GM06990 (cell line): ENCODE data around the gene CACNA1C.

Source experiments
- DNase-seq: peaks from one replicate; pipeline ENCODE4 v3.0.0-alpha.2; 2011; ENCODE audit not compliant: insufficient read length; ENCODE audit errors: extremely low read depth
- H3K27me3 ChIP-seq: replicated peaks from 2 replicates; pipeline ENCODE4 v1.6.0; 2011; ENCODE audit warnings: low read length; ENCODE audit not compliant: control insufficient read depth, insufficient read depth
- H3K36me3 ChIP-seq: 2 replicates; pipeline ENCODE4 v1.5.1; 2011; ENCODE audit warnings: low read length; ENCODE audit not compliant: control insufficient read depth, insufficient read depth
- H3K4me3 ChIP-seq: replicated peaks from 2 replicates; pipeline ENCODE4 v1.5.1; 2011; ENCODE audit warnings: low read depth, mild to moderate bottlenecking, control low read depth, low read length
- CTCF ChIP-seq: IDR thresholded peaks from 2 replicates; pipeline ENCODE4 v1.5.1; 2011; ENCODE audit warnings: low read length, control low read depth, mild to moderate bottlenecking, inconsistent platforms; ENCODE audit not compliant: insufficient read depth, poor library complexity, severe bottlenecking

The CACNA1C gene

DNA sequence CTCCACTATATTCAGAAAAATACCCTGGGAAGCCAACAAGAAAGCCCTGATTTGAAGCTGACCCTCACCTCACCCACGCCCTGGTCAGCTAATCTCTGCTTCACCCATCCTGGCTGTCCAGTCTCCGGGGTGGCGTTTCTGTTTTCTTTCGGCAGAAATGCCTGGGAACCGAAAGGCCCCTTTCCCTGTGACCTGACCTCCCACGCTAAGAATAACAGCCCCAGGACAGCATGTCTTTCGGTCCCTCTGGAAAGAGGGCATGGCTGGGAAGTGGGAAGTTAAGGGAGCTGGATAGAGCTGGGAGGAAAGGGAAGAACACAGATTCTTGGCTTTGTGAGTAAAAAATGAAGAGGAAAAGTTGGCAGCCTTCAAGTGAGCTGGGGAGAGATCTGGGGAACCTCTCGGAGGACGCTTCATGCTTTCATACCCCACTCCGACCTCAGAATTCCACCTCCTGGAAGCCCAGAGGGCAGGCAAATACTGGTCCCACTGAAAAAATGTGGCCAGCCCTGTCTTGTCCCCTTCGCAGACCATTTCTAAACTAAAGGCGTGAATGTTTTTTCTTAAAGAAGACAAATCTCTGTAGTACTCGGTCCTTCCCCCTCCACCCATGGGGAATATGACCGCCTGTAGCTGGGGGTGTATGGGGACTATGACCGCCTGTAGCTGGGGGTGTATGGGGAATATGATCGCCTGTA lies 579.0 kb downstream of the CACNA1C start:
- no peak for DNase-seq
- TF ChIP-seq CTCF: no peak
- H3K27me3 ChIP-seq: peaks cover 4% of the 10 kb centered on the region
- H3K36me3 ChIP-seq: no peaks in the 10 kb centered on the region
- H3K4me3 ChIP-seq: no peak overlapping the region

GRCh38 chr12:2633176-2633824 lies 580.5 kb downstream of the CACNA1C start:
- H3K36me3 ChIP-seq: no peaks in the 10 kb centered on the region
- peaks cover 5% of the 10 kb centered on the region for H3K27me3 ChIP-seq
- no peak for DNase-seq
- TF ChIP-seq CTCF: no peak
- H3K4me3 ChIP-seq: no peak overlapping the region

- H3K36me3 ChIP-seq: no peaks in the 10 kb centered on the region
- no peak for TF ChIP-seq CTCF
- no peak for DNase-seq
- H3K27me3 ChIP-seq: peaks cover 6% of the 10 kb centered on the region
- no peak overlapping the region for H3K4me3 ChIP-seq
These were observed 581.0 kb downstream of the CACNA1C start for GRCh38 chr12:2633825-2634200.

DNA sequence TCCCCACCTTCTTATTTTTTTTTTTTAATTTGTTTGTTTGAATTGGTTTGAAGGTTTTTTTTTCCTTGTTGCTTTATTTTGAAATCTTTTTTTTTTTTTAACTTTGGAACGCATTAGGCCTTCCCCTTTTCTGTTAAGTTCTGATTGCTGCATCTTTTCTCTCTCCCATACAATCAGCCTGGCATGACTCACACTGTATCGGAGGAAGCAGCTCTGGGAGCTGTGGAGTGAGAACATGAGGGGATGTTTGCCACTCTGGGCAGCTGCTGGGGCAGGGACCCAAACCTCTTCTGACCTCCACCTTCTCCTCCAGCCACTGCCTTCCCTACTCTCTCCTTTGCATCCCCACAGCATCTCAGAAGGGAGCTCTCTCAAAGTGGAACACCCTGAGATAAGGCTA lies 581.7 kb downstream of the CACNA1C start:
- no peak for DNase-seq
- H3K36me3 ChIP-seq: no peaks in the 10 kb centered on the region
- no peak for TF ChIP-seq CTCF
- no peak overlapping the region for H3K4me3 ChIP-seq
- H3K27me3 ChIP-seq: peaks cover 7% of the 10 kb centered on the region; the same call in 1 of the 2 replicates

DNA sequence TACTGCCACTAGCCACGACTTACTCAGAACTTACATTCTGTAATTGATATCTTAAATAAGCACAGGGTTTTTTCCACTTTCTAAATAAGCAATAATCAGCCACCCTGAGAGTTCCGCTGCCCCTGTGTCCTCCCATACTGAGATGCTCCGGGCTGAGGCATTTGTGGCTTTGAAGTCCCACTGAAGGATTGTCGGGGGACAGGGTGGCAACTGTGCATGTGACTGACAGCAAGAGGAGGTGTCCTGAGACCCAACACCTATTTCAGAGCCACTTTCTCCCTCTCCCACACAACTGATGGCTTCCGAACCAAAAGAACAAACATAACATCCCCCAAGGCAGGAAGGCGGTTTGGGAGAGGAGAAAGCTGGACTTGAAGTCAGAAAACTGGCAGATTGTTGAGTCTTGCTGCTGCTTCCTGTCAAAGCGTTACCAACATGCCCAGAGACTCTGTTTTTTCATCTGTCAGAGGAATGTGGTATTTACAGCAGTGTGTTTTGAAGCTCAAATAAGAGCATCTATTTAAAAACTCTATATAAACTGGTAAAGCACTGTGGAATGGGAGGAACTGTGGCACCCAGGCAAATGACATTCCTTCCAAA lies 584.1 kb downstream of the CACNA1C start:
- H3K27me3 ChIP-seq: peaks cover 9% of the 10 kb centered on the region
- no peaks in the 10 kb centered on the region for H3K36me3 ChIP-seq
- DNase-seq: no peak
- H3K4me3 ChIP-seq: no peak overlapping the region
- TF ChIP-seq CTCF: no peak
